Activated CD8-positive, alpha-beta memory T cell treated with anti-CD3 and anti-CD28 coated beads, Interleukin-2, amount 10 ng/mL, durations not matched to agents 7 days and 5 days (primary cell): ENCODE results near the gene PCYOX1L. TPM values are rescaled to one million over a fixed set of nuclear protein-coding genes. Genes with fewer than 3 reads are reported as not detected.

Experiments
- ATAC-seq: fragments of 150-1000 bp; cut with Tn5 transposase; one replicate; pipeline ENCODE4 v1.10.0; 2021; ENCODE audit warnings: moderate library complexity
- CTCF ChIA-PET: fragments of 350-600 bp; sonication (Branson Sonifier 250); formaldehyde crosslinking; loops from one replicate; lab custom pipeline; 2021; ENCODE audit warnings: antibody characterized with exemption; lab: Charles Lee
- DNase-seq: peaks from one replicate; pipeline ENCODE4 v3.0.0-alpha.2; 2020
- H3K27ac Mint-ChIP-seq: one replicate; pipeline ENCODE4 v1.8.0; 2021; ENCODE audit warnings: mild to moderate bottlenecking, mixed read lengths
- H3K27me3 Mint-ChIP-seq: one replicate; pipeline ENCODE4 v1.8.0; 2021; ENCODE audit warnings: mixed read lengths
- H3K36me3 Mint-ChIP-seq: one replicate; pipeline ENCODE4 v1.8.0; 2021; ENCODE audit warnings: mild to moderate bottlenecking, mixed read lengths
- H3K4me1 Mint-ChIP-seq: one replicate; pipeline ENCODE4 v1.8.0; 2021; ENCODE audit warnings: mixed read lengths
- H3K4me3 Mint-ChIP-seq: one replicate; pipeline ENCODE4 v1.8.0; 2021; ENCODE audit warnings: mild to moderate bottlenecking, moderate library complexity, mixed read lengths
- H3K9me3 Mint-ChIP-seq: one replicate; pipeline ENCODE4 v1.8.0; 2022; ENCODE audit warnings: low read depth, mixed read lengths
- total RNA-seq, 2 experiments: library from RNA; stranded (reverse); gene quantifications; one replicate each; pipeline ENCODE4 v1.2.3, GENCODE V29; 2021

PCYOX1L gene
- total RNA-seq, 2 experiments from 2014 or later: 26.7 to 32.1 TPM

DNA sequence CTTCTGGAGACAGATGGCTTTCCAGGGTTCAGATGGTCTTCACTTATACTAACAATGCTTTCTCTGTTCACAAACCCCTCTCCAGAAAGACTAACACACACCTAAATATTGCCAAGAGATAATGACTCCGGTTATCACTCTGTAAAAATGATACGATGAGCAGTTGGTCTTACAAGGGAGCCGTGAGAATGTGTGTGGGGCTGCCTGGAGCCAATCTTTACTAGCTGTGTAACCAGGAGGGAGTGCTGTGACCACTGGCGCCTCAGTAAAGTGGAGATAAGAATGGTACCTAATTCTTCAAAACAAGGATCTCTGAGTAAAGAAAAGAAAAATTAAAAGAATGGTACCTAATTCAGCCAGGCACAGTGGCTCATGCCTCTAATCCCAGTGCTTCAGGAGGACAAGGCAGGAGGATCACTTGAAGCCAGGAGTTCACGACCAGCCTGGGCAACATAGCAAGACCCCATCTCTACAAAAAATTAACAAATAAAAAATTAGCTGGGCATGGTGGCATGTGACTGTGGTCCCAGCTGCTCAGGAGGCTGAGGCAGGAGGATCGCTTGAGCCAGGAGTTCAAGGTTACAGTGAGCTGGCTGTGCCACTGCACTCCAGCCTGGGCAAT is 61.2 kb downstream of the PCYOX1L start:
- Mint-ChIP-seq H3K4me1 (no peaks in the 10 kb centered on the region), H3K27ac (no peak overlapping the region), H3K27me3 (peaks cover 12% of the 10 kb centered on the region), H3K9me3 (no peaks in the 10 kb centered on the region), H3K36me3 (no peaks in the 10 kb centered on the region), H3K4me3 (no peak overlapping the region)
- CTCF ChIA-PET: interaction anchor here (0.7 to 1.4 kb wide), 3 partner anchors 35 to 178 kb away, joined by 3 read pairs; no protein-coding TSS in a partner anchor
- DNase-seq (no peak), ATAC-seq (no peak)

Other genes starting within 250 kb of the PCYOX1L start
- under 1 TPM in 1 of 2 experiments, not detected in 1; 0.21 TPM for gene ABLIM3, start 216.6 kb upstream of the PCYOX1L start, total RNA-seq
- gene AFAP1L1, start 86.2 kb upstream of the PCYOX1L start, total RNA-seq: not detected
- gene GRPEL2, start 12.5 kb upstream of the PCYOX1L start, total RNA-seq: 10 to 100 TPM; 27.2 to 27.3 TPM
- gene IL17B, start 21.2 kb downstream of the PCYOX1L start, total RNA-seq: not detected
- gene CSNK1A1, start 193.4 kb downstream of the PCYOX1L start, total RNA-seq: 100 to 1,000 TPM; 193 to 204 TPM
- gene ARHGEF37, start 223.5 kb downstream of the PCYOX1L start, total RNA-seq: 1 to 10 TPM in 1 of 2 experiments, under 1 TPM in 1; 0.37 to 1.1 TPM